Trophoblast cell (in vitro differentiated cells and primary cell): ENCODE measurements around the gene CTBP2.

Source experiments
- DNase-seq, 2 donors: peaks; one replicate each; pipeline ENCODE4 v3.0.0-alpha.2; 2016
- H2AFZ ChIP-seq: 2 replicates; pipeline ENCODE4 v1.6.1; 2013; ENCODE audit warnings: low read length, moderate library complexity, mild to moderate bottlenecking; ENCODE audit not compliant: insufficient read depth, poor library complexity
- H2AK5ac ChIP-seq: 2 replicates; pipeline ENCODE4 v1.6.1; 2013; ENCODE audit warnings: mild to moderate bottlenecking, low read length
- H2BK120ac ChIP-seq: 2 replicates; pipeline ENCODE4 v1.6.1; 2013; ENCODE audit warnings: low read length, mild to moderate bottlenecking, moderate library complexity; ENCODE audit not compliant: insufficient read depth, poor library complexity
- H2BK12ac ChIP-seq: 2 replicates; pipeline ENCODE4 v1.6.1; 2013; ENCODE audit warnings: mild to moderate bottlenecking, low read length, moderate library complexity
- H2BK5ac ChIP-seq: 2 replicates; pipeline ENCODE4 v1.6.1; 2013; ENCODE audit warnings: low read length, low read depth, moderate library complexity, mild to moderate bottlenecking; ENCODE audit not compliant: poor library complexity
- H3K14ac ChIP-seq: 2 replicates; pipeline ENCODE4 v1.6.1; 2013; ENCODE audit warnings: mild to moderate bottlenecking, low read length
- H3K18ac ChIP-seq: 2 replicates; pipeline ENCODE4 v1.6.1; 2013; ENCODE audit warnings: mild to moderate bottlenecking, low read length
- H3K23ac ChIP-seq: 2 replicates; pipeline ENCODE4 v1.6.1; 2013; ENCODE audit warnings: low read length
- H3K27ac ChIP-seq: 2 replicates; pipeline ENCODE4 v1.5.1; 2013; ENCODE audit warnings: low read depth, mild to moderate bottlenecking, inconsistent platforms, low read length, moderate library complexity
- H3K27me3 ChIP-seq: 2 replicates; pipeline ENCODE4 v1.6.1; 2013; ENCODE audit warnings: inconsistent platforms, mild to moderate bottlenecking, low read length, moderate library complexity; ENCODE audit not compliant: insufficient read depth
- H3K36me3 ChIP-seq, 2 experiments: 1 replicate in 1 of 2; 2 replicates in 1 of 2; pipeline ENCODE4 v1.6.1; 2013; ENCODE audit warnings: low read length in 2 of 2, mild to moderate bottlenecking in 2 of 2, moderate library complexity in 1 of 2; ENCODE audit not compliant: insufficient read depth in 2 of 2, control insufficient read depth in 1 of 2
- H3K4ac ChIP-seq: 2 replicates; pipeline ENCODE4 v1.6.1; 2013; ENCODE audit warnings: low read depth, mild to moderate bottlenecking, low read length, moderate library complexity
- H3K4me1 ChIP-seq, 2 experiments: 1 replicate in 1 of 2; 2 replicates in 1 of 2; pipeline ENCODE4 v1.6.1; 2013; ENCODE audit warnings: low read length in 2 of 2, mild to moderate bottlenecking in 2 of 2, moderate library complexity in 1 of 2; ENCODE audit not compliant: insufficient read depth in 2 of 2, control insufficient read depth in 1 of 2
- H3K4me2 ChIP-seq: 2 replicates; pipeline ENCODE4 v1.6.1; 2013; ENCODE audit warnings: inconsistent platforms, mild to moderate bottlenecking, low read length, moderate library complexity
- H3K4me3 ChIP-seq: 2 replicates; pipeline ENCODE4 v1.5.1; 2013; ENCODE audit warnings: mild to moderate bottlenecking, low read depth, low read length, inconsistent platforms
- H3K79me1 ChIP-seq: one replicate; pipeline ENCODE4 v1.6.1; 2013; ENCODE audit warnings: low read length
- H3K79me2 ChIP-seq: 2 replicates; pipeline ENCODE4 v1.6.1; 2013; ENCODE audit warnings: low read length, mild to moderate bottlenecking; ENCODE audit not compliant: control insufficient read depth, insufficient read depth, poor library complexity
- H3K9ac ChIP-seq: 2 replicates; pipeline ENCODE4 v1.6.1; 2013; ENCODE audit warnings: mild to moderate bottlenecking, low read length
- H3K9me3 ChIP-seq: 2 replicates; pipeline ENCODE4 v1.6.1; 2013; ENCODE audit warnings: low read depth, mild to moderate bottlenecking, control low read depth, inconsistent platforms, low read length; ENCODE audit not compliant: insufficient read depth
- H4K12ac ChIP-seq: 2 replicates; pipeline ENCODE4 v1.6.1; 2013; ENCODE audit warnings: low read depth, mild to moderate bottlenecking, low read length, moderate library complexity
- H4K8ac ChIP-seq: 2 replicates; pipeline ENCODE4 v1.6.1; 2013; ENCODE audit warnings: low read depth, mild to moderate bottlenecking, low read length, moderate library complexity
- H4K91ac ChIP-seq: one replicate; pipeline ENCODE4 v1.6.1; 2013; ENCODE audit warnings: low read depth, mild to moderate bottlenecking, low read length, moderate library complexity
- WGBS: extraction: QIAGEN DNeasy Blood & Tissue Kit; methylation state at CpG from one replicate; pipeline ENCODE4 v1.1.7; 2013; ENCODE audit warnings: missing lambda C conversion rate; ENCODE audit not compliant: insufficient read length, insufficient coverage; ENCODE audit errors: extremely low coverage; 5-methylcytosine and 5-hydroxymethylcytosine counted together

The CTBP2 gene

GRCh38 chr10:125017547-125018298 lies 142.6 kb downstream of the CTBP2 start:
- Histone ChIP-seq H3K27ac (no peak overlapping the region), H3K79me1 (no peaks in the 10 kb centered on the region), H2BK120ac (no peak overlapping the region), H3K27me3 (no peaks in the 10 kb centered on the region), H2BK12ac (no peak overlapping the region), H4K12ac (no peak overlapping the region), H3K4ac (no peak overlapping the region), H2AK5ac (no peak overlapping the region), H3K36me3 (peaks cover 21 to 35% of the 10 kb centered on the region in 2 experiments), H3K23ac (no peak overlapping the region), H3K9me3 (no peaks in the 10 kb centered on the region), H4K91ac (no peak overlapping the region), H4K8ac (no peak overlapping the region), H3K18ac (no peak overlapping the region), H3K4me2 (no peak overlapping the region), H2BK5ac (no peak overlapping the region), H3K9ac (no peak overlapping the region), H2AFZ (no peak overlapping the region), H3K79me2 (no peaks in the 10 kb centered on the region), H3K14ac (no peak overlapping the region), H3K4me1 (peaks cover 14 to 15% of the 10 kb centered on the region in 2 experiments), H3K4me3 (no peak overlapping the region)
- WGBS: no CpG with 5 or more reads among the region's 12 CpGs
- no peak for DNase-seq

GRCh38 chr10:125016611-125017202 lies 143.7 kb downstream of the CTBP2 start:
- H3K79me1 ChIP-seq: no peaks in the 10 kb centered on the region
- H3K4me1 ChIP-seq: peaks cover 14 to 18% of the 10 kb centered on the region in 2 experiments
- no peaks in the 10 kb centered on the region for H3K9me3 ChIP-seq
- H3K27me3 ChIP-seq: no peaks in the 10 kb centered on the region
- no peak for DNase-seq
- no peak overlapping the region for H3K14ac ChIP-seq
- WGBS: no CpG with 5 or more reads among the region's 14 CpGs
- no peak overlapping the region for H2AFZ ChIP-seq
- H4K91ac ChIP-seq: no peak overlapping the region
- H3K9ac ChIP-seq: no peak overlapping the region
- no peak overlapping the region for H4K8ac ChIP-seq
- peaks cover 26 to 38% of the 10 kb centered on the region in 2 experiments for H3K36me3 ChIP-seq
- H4K12ac ChIP-seq: no peak overlapping the region
- no peak overlapping the region for H3K4ac ChIP-seq
- no peak overlapping the region for H2BK120ac ChIP-seq
- H3K4me2 ChIP-seq: no peak overlapping the region
- no peak overlapping the region for H3K18ac ChIP-seq
- H2BK5ac ChIP-seq: no peak overlapping the region
- no peaks in the 10 kb centered on the region for H3K79me2 ChIP-seq
- no peak overlapping the region for H3K27ac ChIP-seq
- no peak overlapping the region for H3K23ac ChIP-seq
- no peak overlapping the region for H2AK5ac ChIP-seq
- H3K4me3 ChIP-seq: no peak overlapping the region
- no peak overlapping the region for H2BK12ac ChIP-seq

GRCh38 chr10:125016123-125016522 lies 144.2 kb downstream of the CTBP2 start:
- H3K79me1 ChIP-seq: no peaks in the 10 kb centered on the region
- no peaks in the 10 kb centered on the region for H3K79me2 ChIP-seq
- H3K4me1 ChIP-seq: peaks cover 14 to 18% of the 10 kb centered on the region in 2 experiments
- no peak overlapping the region for H3K4me2 ChIP-seq
- no peak overlapping the region for H2BK5ac ChIP-seq
- no peak overlapping the region for H2AK5ac ChIP-seq
- no CpG with 5 or more reads among the region's 10 CpGs for WGBS
- DNase-seq: no peak
- no peak overlapping the region for H3K14ac ChIP-seq
- H3K9me3 ChIP-seq: no peaks in the 10 kb centered on the region
- H3K23ac ChIP-seq: no peak overlapping the region
- H4K12ac ChIP-seq: no peak overlapping the region
- H3K27me3 ChIP-seq: no peaks in the 10 kb centered on the region
- no peak overlapping the region for H3K4ac ChIP-seq
- H3K18ac ChIP-seq: no peak overlapping the region
- no peak overlapping the region for H4K8ac ChIP-seq
- no peak overlapping the region for H2BK12ac ChIP-seq
- no peak overlapping the region for H2BK120ac ChIP-seq
- peaks cover 20 to 32% of the 10 kb centered on the region in 2 experiments for H3K36me3 ChIP-seq
- no peak overlapping the region for H4K91ac ChIP-seq
- H3K27ac ChIP-seq: no peak overlapping the region
- no peak overlapping the region for H3K4me3 ChIP-seq
- no peak overlapping the region for H2AFZ ChIP-seq
- no peak overlapping the region for H3K9ac ChIP-seq

- WGBS: no CpG with 5 or more reads among the region's 23 CpGs
- peak in 1 of 2 donors; percentile 23 for DNase-seq
- Histone ChIP-seq H3K23ac (no peak overlapping the region), H2AK5ac (no peak overlapping the region), H3K4me1 (peaks cover 14 to 18% of the 10 kb centered on the region in 2 experiments), H4K8ac (no peak overlapping the region), H3K9me3 (no peaks in the 10 kb centered on the region), H2BK120ac (no peak overlapping the region), H3K18ac (no peak overlapping the region), H3K4me3 (no peak overlapping the region), H3K9ac (no peak overlapping the region), H2BK12ac (no peak overlapping the region), H3K14ac (no peak overlapping the region), H2BK5ac (no peak overlapping the region), H3K4ac (no peak overlapping the region), H3K4me2 (no peak overlapping the region), H3K27me3 (no peaks in the 10 kb centered on the region), H4K12ac (no peak overlapping the region), H3K36me3 (peaks cover 19 to 26% of the 10 kb centered on the region in 2 experiments), H3K79me2 (no peaks in the 10 kb centered on the region), H3K79me1 (no peaks in the 10 kb centered on the region), H2AFZ (no peak overlapping the region), H4K91ac (no peak overlapping the region), H3K27ac (no peak overlapping the region)
These were observed 144.9 kb downstream of the CTBP2 start for GRCh38 chr10:125015356-125015944.
